Measurements from ENCODE around the gene AGPAT2. TPM values are rescaled to one million over a fixed set of nuclear protein-coding genes. Genes with fewer than 3 reads are reported as not detected.

Gene AGPAT2
- total RNA-seq, 1 experiment from 2014 or later, result 103 TPM

DNA sequence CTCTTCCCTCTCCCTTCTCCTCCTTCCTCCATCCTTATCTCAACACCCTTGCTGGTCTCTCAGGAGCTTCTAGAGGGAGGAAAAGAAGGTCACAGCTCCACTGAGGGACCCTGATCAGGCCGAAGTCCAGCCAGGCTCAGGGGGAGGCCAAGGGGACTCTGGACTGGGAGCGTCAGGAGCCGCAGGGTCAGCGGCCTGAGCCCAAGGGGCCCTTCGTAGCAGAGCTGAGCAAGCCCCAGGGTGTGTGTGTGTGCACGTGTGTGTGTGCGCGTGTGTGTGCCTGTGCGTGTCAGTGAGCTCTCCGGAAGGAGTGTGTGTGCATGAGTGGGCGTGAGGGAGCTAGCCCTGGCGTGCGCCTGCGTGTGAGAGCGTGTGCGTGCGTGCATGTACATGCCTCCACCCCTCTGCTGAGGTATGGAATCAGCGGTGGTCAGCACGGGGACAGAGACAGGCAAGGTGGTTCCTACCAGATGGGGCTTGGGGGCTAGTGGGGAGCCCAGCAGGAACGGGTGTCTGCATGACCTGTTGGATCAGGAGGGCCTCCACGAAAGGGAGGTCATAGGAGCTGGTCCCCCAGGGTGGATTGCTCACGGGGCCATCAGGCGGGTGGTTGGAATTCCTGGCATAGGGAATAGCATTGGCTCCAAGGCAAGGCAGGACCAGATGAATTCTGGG lies 10.0 kb upstream of the AGPAT2 start:
- Histone ChIP-seq H4K20me1 (ENCODE audit: low read length) (no peaks in the 10 kb centered on the region), H3K79me2 (ENCODE audit: low read length) (no peaks in the 10 kb centered on the region), H3K36me3 (ENCODE audit: low read depth, low read length) (no peaks in the 10 kb centered on the region), H3K27me3 (ENCODE audit: low read length) (no peaks in the 10 kb centered on the region), H3K9me3 (ENCODE audit: low read length) (no peaks in the 10 kb centered on the region), H3K4me3 (ENCODE audit: low read length) (no peak overlapping the region), H3K27ac (ENCODE audit: low read length) (no peak overlapping the region), H3K9ac (ENCODE audit: low read length) (no peak overlapping the region), H3F3A (ENCODE audit: low read length, unreplicated experiment) (no peaks in the 10 kb centered on the region), H3K4me1 (ENCODE audit: insufficient read depth, low read length) (peaks cover 35% of the 10 kb centered on the region), H3K4me2 (ENCODE audit: low read length) (no peak overlapping the region), H2AFZ (ENCODE audit: low read length) (no peak overlapping the region), H3K9me2 (replicated peaks; ENCODE audit: low read length) (no peaks in the 10 kb centered on the region)
- DNase-seq (no peak), ATAC-seq (no peak)
- no peak for TF ChIP-seq EZH2 (IDR thresholded peaks at IDR 0.05; ENCODE audit: low read length, unreplicated experiment)
- TF ChIP-seq, protein P1, sequence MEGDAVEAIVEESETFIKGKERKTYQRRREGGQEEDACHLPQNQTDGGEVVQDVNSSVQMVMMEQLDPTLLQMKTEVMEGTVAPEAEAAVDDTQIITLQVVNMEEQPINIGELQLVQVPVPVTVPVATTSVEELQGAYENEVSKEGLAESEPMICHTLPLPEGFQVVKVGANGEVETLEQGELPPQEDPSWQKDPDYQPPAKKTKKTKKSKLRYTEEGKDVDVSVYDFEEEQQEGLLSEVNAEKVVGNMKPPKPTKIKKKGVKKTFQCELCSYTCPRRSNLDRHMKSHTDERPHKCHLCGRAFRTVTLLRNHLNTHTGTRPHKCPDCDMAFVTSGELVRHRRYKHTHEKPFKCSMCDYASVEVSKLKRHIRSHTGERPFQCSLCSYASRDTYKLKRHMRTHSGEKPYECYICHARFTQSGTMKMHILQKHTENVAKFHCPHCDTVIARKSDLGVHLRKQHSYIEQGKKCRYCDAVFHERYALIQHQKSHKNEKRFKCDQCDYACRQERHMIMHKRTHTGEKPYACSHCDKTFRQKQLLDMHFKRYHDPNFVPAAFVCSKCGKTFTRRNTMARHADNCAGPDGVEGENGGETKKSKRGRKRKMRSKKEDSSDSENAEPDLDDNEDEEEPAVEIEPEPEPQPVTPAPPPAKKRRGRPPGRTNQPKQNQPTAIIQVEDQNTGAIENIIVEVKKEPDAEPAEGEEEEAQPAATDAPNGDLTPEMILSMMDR (conservative IDR thresholded peaks at IDR 0.05; ENCODE audit: low read depth, low read length), result no peak
- intact Hi-C loops (cut with micrococcal nuclease), result no loop called here
- ChIA-PET CTCF (no interaction called here), POLR2A (ENCODE audit: unreplicated experiment) (interaction anchor here (0.5 kb wide), 1 partner anchor 245 kb away, joined by 3 read pairs; no protein-coding TSS in a partner anchor)
- BruUV-seq (replicated peaks), result no TSS peak

DNA sequence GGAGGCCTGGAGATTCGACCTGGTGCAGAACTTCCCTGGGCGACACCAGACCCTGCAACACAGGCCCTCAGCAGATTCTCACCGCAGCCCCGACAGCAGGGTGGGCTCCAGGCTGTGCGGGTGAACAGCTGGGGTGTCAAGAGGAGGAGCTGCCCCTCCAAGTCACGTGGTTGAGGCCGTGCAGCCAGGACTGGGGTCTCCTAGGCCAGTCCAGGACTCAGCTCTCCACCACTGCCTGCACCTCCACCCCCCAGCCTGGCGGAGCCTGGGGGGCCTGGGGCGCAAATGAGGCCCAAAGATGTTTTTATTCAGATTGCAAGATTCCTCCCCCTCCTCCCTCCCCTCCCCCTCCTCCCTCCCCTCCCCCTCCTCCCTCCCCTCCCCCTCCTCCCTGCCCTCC lies 9.2 kb upstream of the AGPAT2 start:
- Histone ChIP-seq H3K9ac (ENCODE audit: low read length) (no peak overlapping the region), H3K27me3 (ENCODE audit: low read length) (no peaks in the 10 kb centered on the region), H3K79me2 (ENCODE audit: low read length) (no peaks in the 10 kb centered on the region), H2AFZ (ENCODE audit: low read length) (no peak overlapping the region), H3K9me3 (ENCODE audit: low read length) (no peaks in the 10 kb centered on the region), H3K36me3 (ENCODE audit: low read depth, low read length) (no peaks in the 10 kb centered on the region), H3F3A (ENCODE audit: low read length, unreplicated experiment) (no peaks in the 10 kb centered on the region), H3K27ac (ENCODE audit: low read length) (no peak overlapping the region), H3K4me1 (ENCODE audit: insufficient read depth, low read length) (peaks cover 35% of the 10 kb centered on the region), H3K9me2 (replicated peaks; ENCODE audit: low read length) (no peaks in the 10 kb centered on the region), H4K20me1 (ENCODE audit: low read length) (no peaks in the 10 kb centered on the region), H3K4me3 (ENCODE audit: low read length) (no peak overlapping the region), H3K4me2 (ENCODE audit: low read length) (no peak overlapping the region)
- no peak for TF ChIP-seq EZH2phosphoT487 (IDR thresholded peaks at IDR 0.05; ENCODE audit: borderline replicate concordance, low read length)
- TF ChIP-seq, protein P1 (conservative IDR thresholded peaks at IDR 0.05; ENCODE audit: low read depth, low read length), result no peak
- no peak for TF ChIP-seq EZH2 (IDR thresholded peaks at IDR 0.05; ENCODE audit: low read length, unreplicated experiment)
- CTCF ChIA-PET, result no interaction called here
- no peak for DNase-seq
- BruUV-seq (replicated peaks), result no TSS peak
- intact Hi-C loops (cut with micrococcal nuclease), result no loop called here
- ATAC-seq, result no peak
- POLR2A ChIA-PET (ENCODE audit: unreplicated experiment), result no interaction called here

DNA sequence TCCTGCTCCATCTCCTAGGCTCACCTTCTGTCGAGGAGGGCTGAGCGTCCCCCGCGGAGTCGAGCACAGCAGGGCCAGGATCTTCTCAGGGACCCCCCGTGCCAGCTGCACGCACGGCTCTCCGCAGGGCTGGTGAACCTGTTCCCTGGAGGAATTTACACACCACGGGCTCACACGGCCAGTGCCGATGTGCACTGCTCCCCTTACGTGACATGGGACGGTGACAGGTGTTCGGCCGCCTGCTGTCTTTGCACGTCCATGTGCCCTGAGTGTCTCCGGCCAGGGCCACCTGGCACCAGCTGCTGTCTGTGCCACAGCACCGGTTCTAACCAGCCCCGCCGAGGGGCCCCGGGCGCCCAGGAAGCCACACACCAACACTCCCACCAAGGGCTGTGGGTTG lies 8.7 kb upstream of the AGPAT2 start:
- ATAC-seq, result no peak
- H3K27ac ChIP-seq (ENCODE audit: low read length), result peak overlapping the region; percentile 51
- no peaks in the 10 kb centered on the region for H3K9me2 ChIP-seq (replicated peaks; ENCODE audit: low read length)
- intact Hi-C loops (cut with micrococcal nuclease), result loop anchor here (2.0 kb wide), 1 partner anchor 25 kb away; no protein-coding TSS in a partner anchor
- POLR2A ChIA-PET (ENCODE audit: unreplicated experiment), result no interaction called here
- H3K36me3 ChIP-seq (ENCODE audit: low read depth, low read length), result no peaks in the 10 kb centered on the region
- H3K9ac ChIP-seq (ENCODE audit: low read length), result no peak overlapping the region; the same call in 1 of the 2 replicates
- TF ChIP-seq EZH2 (IDR thresholded peaks at IDR 0.05; ENCODE audit: low read length, unreplicated experiment) (no peak), EZH2phosphoT487 (IDR thresholded peaks at IDR 0.05; ENCODE audit: borderline replicate concordance, low read length) (no peak)
- TF ChIP-seq, protein P1 (conservative IDR thresholded peaks at IDR 0.05; ENCODE audit: low read depth, low read length), result no peak
- no peak overlapping the region for H3K4me3 ChIP-seq (ENCODE audit: low read length)
- H4K20me1 ChIP-seq (ENCODE audit: low read length), result no peaks in the 10 kb centered on the region
- no peaks in the 10 kb centered on the region for H3F3A ChIP-seq (ENCODE audit: low read length, unreplicated experiment)
- no peaks in the 10 kb centered on the region for H3K27me3 ChIP-seq (ENCODE audit: low read length)
- CTCF ChIA-PET, result interaction anchor here (0.9 kb wide), 1 partner anchor 52 kb away, joined by 3 read pairs; no protein-coding TSS in a partner anchor
- peaks cover 35% of the 10 kb centered on the region for H3K4me1 ChIP-seq (ENCODE audit: insufficient read depth, low read length)
- no peaks in the 10 kb centered on the region for H3K79me2 ChIP-seq (ENCODE audit: low read length)
- BruUV-seq (replicated peaks), result no TSS peak
- no peaks in the 10 kb centered on the region for H3K9me3 ChIP-seq (ENCODE audit: low read length)
- H2AFZ ChIP-seq (ENCODE audit: low read length), result no peak overlapping the region
- peak overlapping the region; percentile 64 for H3K4me2 ChIP-seq (ENCODE audit: low read length)
- no peak for DNase-seq
